Activated B cell treated with CpG ODN at 0.5 μM for 24 hours (primary cell): ENCODE measurements around the gene ZNF311. TPM values are rescaled to one million over a fixed set of nuclear protein-coding genes. Genes with fewer than 3 reads are reported as not detected.
A peak's percentile ranks its signal among the peaks of the same experiment; 100 is the strongest.

ENCODE experiments used
- ATAC-seq: fragments of 200-7000 bp; cut with Tn5 transposase; one replicate; pipeline ENCODE4 v1.10.0; 2021; ENCODE audit warnings: low read depth, mild to moderate bottlenecking, moderate library complexity
- CTCF ChIA-PET: fragments of 350-600 bp; sonication (Branson Sonifier 250); formaldehyde crosslinking; loops from one replicate; lab custom pipeline; 2021; ENCODE audit warnings: antibody characterized with exemption; lab: Charles Lee
- POLR2A ChIA-PET: fragments of 350-600 bp; sonication (Branson Sonifier 250); formaldehyde crosslinking; loops from one replicate; lab custom pipeline; 2021; ENCODE audit warnings: antibody characterized with exemption; lab: Charles Lee
- DNase-seq: peaks from one replicate; pipeline ENCODE4 v3.0.0; 2022
- H3K27ac Mint-ChIP-seq: one replicate; pipeline ENCODE4 v1.8.0; 2020; ENCODE audit warnings: mixed read lengths
- H3K27me3 Mint-ChIP-seq: one replicate; pipeline ENCODE4 v1.8.0; 2021; ENCODE audit warnings: mixed read lengths
- H3K36me3 Mint-ChIP-seq: one replicate; pipeline ENCODE4 v1.8.0; 2021; ENCODE audit warnings: low read depth, mixed read lengths
- H3K4me1 Mint-ChIP-seq: one replicate; pipeline ENCODE4 v1.8.0; 2021; ENCODE audit warnings: mixed read lengths
- H3K4me3 Mint-ChIP-seq: one replicate; pipeline ENCODE4 v1.8.0; 2020; ENCODE audit warnings: mild to moderate bottlenecking, mixed read lengths
- H3K9me3 Mint-ChIP-seq: one replicate; pipeline ENCODE4 v1.8.0; 2020; ENCODE audit warnings: mixed read lengths
- intact Hi-C: fragments of 100-400 bp; cut with micrococcal nuclease; formaldehyde crosslinking; loops from one replicate; pipeline ENCODE4 v1.15.1; 2024
- total RNA-seq: library from RNA; stranded (reverse); gene quantifications from 2 replicates; pipeline ENCODE4 v1.2.3, GENCODE V29; 2022
- TF ChIP-seq, protein P1 (sequence below): fragments of 200-600 bp; IDR thresholded peaks from one replicate; pipeline ENCODE4 v1.8.0; 2022; ENCODE audit warnings: antibody characterized with exemption, mild to moderate bottlenecking

Gene ZNF311
- total RNA-seq, 1 donor from 2014 or later = 0.31 TPM

DNA sequence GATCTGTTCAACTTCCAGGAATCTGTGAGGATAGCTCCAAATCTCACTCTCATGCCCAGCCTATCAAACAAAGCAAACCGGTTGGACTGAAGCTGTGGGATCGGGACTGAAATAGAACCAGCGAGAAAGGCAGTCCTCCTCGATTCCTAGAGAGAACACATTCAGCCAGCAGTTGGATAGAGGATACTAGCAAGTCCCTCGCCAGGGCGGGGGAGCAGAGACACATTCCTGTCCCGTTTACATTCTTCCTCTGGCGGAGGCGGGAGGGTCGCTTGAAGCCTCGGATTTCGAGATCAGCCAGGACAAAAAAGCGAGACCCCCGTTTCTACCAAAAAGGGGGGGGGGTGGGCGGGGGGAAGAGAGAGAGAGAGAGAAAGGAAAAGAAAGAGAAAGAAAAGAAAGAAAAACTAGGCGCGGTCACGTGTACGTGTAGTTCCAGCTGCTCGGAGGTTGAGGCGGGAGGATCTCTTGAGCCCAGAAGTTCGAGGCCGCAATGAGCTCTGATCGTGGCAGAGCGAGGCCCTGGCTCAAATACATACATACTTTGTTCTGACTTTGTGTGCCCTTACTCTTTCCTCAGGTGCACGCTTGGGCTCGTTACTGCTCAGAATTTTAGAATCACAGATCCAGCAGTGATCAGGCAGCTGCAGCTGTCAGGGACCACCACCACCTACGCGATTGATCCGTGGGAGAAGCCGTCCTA lies 19.5 kb downstream of the ZNF311 start:
- Mint-ChIP-seq H3K4me1 (peaks cover 38% of the 10 kb centered on the region), H3K36me3 (peaks cover 8% of the 10 kb centered on the region), H3K9me3 (peaks cover 8% of the 10 kb centered on the region), H3K27me3 (peaks cover 25% of the 10 kb centered on the region), H3K27ac (no peak overlapping the region), H3K4me3 (peak overlapping the region; percentile 44)
- DNase-seq (no peak), ATAC-seq (no peak)
- intact Hi-C loops = no loop called here
- POLR2A ChIA-PET = interaction anchor here (1.1 kb wide), 1 partner anchor 20 kb away, joined by 7 read pairs; the partner anchor contains the start of gene ZNF311
- TF ChIP-seq, protein P1, sequence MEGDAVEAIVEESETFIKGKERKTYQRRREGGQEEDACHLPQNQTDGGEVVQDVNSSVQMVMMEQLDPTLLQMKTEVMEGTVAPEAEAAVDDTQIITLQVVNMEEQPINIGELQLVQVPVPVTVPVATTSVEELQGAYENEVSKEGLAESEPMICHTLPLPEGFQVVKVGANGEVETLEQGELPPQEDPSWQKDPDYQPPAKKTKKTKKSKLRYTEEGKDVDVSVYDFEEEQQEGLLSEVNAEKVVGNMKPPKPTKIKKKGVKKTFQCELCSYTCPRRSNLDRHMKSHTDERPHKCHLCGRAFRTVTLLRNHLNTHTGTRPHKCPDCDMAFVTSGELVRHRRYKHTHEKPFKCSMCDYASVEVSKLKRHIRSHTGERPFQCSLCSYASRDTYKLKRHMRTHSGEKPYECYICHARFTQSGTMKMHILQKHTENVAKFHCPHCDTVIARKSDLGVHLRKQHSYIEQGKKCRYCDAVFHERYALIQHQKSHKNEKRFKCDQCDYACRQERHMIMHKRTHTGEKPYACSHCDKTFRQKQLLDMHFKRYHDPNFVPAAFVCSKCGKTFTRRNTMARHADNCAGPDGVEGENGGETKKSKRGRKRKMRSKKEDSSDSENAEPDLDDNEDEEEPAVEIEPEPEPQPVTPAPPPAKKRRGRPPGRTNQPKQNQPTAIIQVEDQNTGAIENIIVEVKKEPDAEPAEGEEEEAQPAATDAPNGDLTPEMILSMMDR = no peak
- CTCF ChIA-PET = interaction anchor here (1.4 kb wide), 1 partner anchor 148 kb away, joined by 3 read pairs; no protein-coding TSS in a partner anchor

DNA sequence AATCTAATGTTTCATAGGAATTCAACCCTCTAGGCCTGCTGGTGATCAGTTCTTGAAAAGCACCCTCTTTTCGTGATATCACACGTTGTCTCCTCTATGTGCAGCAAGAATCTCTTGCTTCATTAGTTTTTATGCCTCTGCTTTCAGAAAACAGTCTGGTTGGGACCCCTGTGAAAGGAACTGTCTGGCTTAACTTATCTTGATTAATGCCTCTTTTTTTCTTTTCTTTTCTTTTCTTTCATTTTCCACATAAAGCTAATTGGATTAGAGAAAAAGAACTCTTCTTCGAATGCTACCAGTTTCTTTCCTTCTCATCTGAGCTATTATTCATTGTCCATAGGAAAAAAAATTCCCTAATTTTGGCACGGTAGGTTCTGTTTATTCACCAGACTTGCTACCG lies 21.3 kb downstream of the ZNF311 start:
- TF ChIP-seq, protein P1 = no peak
- peaks cover 8% of the 10 kb centered on the region for H3K36me3 Mint-ChIP-seq
- no peak overlapping the region for H3K4me3 Mint-ChIP-seq
- DNase-seq = no peak
- H3K9me3 Mint-ChIP-seq = peaks cover 8% of the 10 kb centered on the region
- ChIA-PET CTCF (no interaction called here), POLR2A (interaction anchor here (0.7 kb wide), 1 partner anchor 1845 kb away, joined by 10 read pairs; a partner anchor contains a TSS)
- H3K27me3 Mint-ChIP-seq = peaks cover 25% of the 10 kb centered on the region
- ATAC-seq = no peak
- intact Hi-C loops = loop anchor here (2.0 kb wide), 1 partner anchor 1505 kb away; no protein-coding TSS in a partner anchor
- H3K4me1 Mint-ChIP-seq = peaks cover 46% of the 10 kb centered on the region
- H3K27ac Mint-ChIP-seq = no peak overlapping the region

DNA sequence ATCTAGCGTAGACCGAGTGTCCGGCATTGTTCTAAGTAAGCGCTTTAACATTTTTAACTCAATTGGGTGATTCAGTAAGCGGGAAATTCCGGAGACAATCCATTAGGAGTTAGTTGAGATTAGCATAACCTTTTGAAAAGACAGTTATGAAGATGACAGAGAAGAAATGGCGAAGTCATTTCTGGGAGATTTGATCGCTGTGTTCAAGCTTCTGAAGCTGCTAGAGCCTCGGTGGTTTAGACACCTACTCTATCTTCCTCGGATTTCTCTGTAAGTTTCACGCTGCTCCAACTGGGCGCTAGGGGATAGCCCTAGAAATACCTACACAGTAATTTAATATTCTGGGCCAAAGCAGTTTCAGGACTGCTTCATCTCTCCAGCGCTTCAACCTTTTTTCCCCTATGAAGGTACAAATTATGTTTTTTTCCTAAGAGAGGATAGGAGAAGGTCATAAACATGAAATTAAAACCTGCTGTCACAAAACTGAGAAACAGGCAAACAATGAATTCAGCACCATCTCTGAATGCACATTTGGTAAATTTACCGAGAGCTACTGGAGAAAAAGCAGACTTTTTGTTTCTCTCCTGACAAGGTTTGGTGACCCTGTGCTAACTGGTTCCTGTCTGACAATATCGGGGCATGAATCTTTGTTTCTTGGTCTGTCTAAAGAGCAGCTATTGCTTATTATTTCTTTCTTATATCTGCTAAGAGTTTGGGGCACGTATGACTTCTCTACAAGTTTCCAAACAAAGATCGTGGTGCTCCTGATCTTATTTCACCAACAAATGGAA lies 22.4 kb downstream of the ZNF311 start:
- POLR2A ChIA-PET = interaction anchor here (0.7 to 1.6 kb wide), 2 partner anchors 59 to 87 kb away, joined by 3 to 16 read pairs; partner anchors contain the start of gene TRIM27
- H3K9me3 Mint-ChIP-seq = peaks cover 7% of the 10 kb centered on the region
- DNase-seq = no peak
- peaks cover 29% of the 10 kb centered on the region for H3K27me3 Mint-ChIP-seq
- peak overlapping the region; percentile 89 for H3K4me3 Mint-ChIP-seq
- peak overlapping the region; percentile 97 for H3K27ac Mint-ChIP-seq
- intact Hi-C loops = loop anchor here (1.0 to 2.0 kb wide), 4 partner anchors 59 to 1504 kb away; partner anchors contain the start of gene TRIM27
- H3K4me1 Mint-ChIP-seq = peaks cover 46% of the 10 kb centered on the region
- no peak for ATAC-seq
- CTCF ChIA-PET = interaction anchor here (1.2 kb wide), 1 partner anchor 146 kb away, joined by 5 read pairs; no protein-coding TSS in a partner anchor
- peaks cover 8% of the 10 kb centered on the region for H3K36me3 Mint-ChIP-seq
- TF ChIP-seq, protein P1 = no peak

DNA sequence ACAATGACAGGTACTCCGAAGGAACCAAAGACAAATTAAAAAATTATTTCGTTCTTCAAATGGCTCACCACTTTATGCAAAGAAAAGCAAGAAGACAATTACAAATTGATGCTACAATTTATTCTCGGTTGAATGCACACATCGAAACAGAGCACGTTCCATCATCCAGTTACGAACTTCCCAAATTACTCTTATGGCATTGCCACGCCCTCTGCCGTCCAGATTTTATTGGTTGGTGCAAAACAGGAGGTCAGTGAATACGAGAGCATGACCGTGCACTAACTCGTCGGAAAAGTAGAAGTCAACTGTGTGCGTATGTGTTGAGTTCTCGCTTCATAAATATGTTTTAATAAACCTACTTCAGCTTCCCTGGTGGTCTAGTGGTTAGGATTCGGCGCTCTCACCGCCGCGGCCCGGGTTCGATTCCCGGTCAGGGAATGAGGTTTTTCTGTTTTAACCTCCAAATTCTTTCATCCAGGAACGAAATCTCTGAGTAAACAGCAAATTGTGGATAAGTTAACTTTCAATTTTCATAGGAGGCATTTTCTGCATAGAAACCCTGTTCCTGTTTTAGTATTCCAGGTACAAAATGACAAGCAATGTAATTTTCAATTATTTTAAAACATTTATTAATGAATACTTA lies 23.2 kb downstream of the ZNF311 start:
- Mint-ChIP-seq H3K4me1 (peaks cover 50% of the 10 kb centered on the region), H3K9me3 (peaks cover 7% of the 10 kb centered on the region), H3K36me3 (peaks cover 8% of the 10 kb centered on the region), H3K27me3 (peaks cover 32% of the 10 kb centered on the region), H3K27ac (peak overlapping the region; percentile 97), H3K4me3 (peak overlapping the region; percentile 89)
- ATAC-seq (peak; percentile 61), DNase-seq (peak; percentile 65)
- TF ChIP-seq, protein P1 = no peak
- intact Hi-C loops = loop anchor here (1.0 to 2.0 kb wide), 7 partner anchors 35 to 1503 kb away; partner anchors contain the start of gene TRIM27
- CTCF ChIA-PET = interaction anchor here (0.7 to 2.3 kb wide), 3 partner anchors 42 to 145 kb away, joined by 3 to 14 read pairs (median 5); no protein-coding TSS in a partner anchor
- POLR2A ChIA-PET = interaction anchor here (0.7 to 1.6 kb wide), 6 partner anchors 42 to 144 kb away, joined by 3 to 16 read pairs (median 5); partner anchors contain the start of gene TRIM27
